Activated naive CD4-positive, alpha-beta T cell treated with anti-CD3 and anti-CD28 coated beads, Interleukin-2, amount 10 ng/mL, durations not matched to agents 7 days and 5 days (primary cell): Measurements from ENCODE around the gene HMGN3.
"Not testable (repeated sequence)": the region's sequence is repeated elsewhere in the genome, so short reads cannot be mapped to it uniquely, and the experiment has no call there.

Source experiments
- CTCF ChIA-PET: fragments of 350-600 bp; sonication (Branson Sonifier 250); formaldehyde crosslinking; loops from one replicate; lab custom pipeline; 2021; ENCODE audit warnings: antibody characterized with exemption; lab: Charles Lee
- DNase-seq: peaks from one replicate; pipeline ENCODE4 v3.0.0-alpha.2; 2020
- H3K27ac Mint-ChIP-seq: one replicate; pipeline ENCODE4 v1.8.0; 2021; ENCODE audit warnings: mild to moderate bottlenecking, moderate library complexity, mixed read lengths
- H3K27me3 Mint-ChIP-seq: one replicate; pipeline ENCODE4 v1.8.0; 2021; ENCODE audit warnings: mild to moderate bottlenecking, mixed read lengths
- H3K36me3 Mint-ChIP-seq: one replicate; pipeline ENCODE4 v1.8.0; 2021; ENCODE audit warnings: mixed read lengths
- H3K4me1 Mint-ChIP-seq: one replicate; pipeline ENCODE4 v1.8.0; 2021; ENCODE audit warnings: mixed read lengths
- H3K4me3 Mint-ChIP-seq: one replicate; pipeline ENCODE4 v1.8.0; 2021; ENCODE audit warnings: mild to moderate bottlenecking, moderate library complexity, mixed read lengths
- H3K9me3 Mint-ChIP-seq: one replicate; pipeline ENCODE4 v1.8.0; 2021; ENCODE audit warnings: mixed read lengths

HMGN3 gene

DNA sequence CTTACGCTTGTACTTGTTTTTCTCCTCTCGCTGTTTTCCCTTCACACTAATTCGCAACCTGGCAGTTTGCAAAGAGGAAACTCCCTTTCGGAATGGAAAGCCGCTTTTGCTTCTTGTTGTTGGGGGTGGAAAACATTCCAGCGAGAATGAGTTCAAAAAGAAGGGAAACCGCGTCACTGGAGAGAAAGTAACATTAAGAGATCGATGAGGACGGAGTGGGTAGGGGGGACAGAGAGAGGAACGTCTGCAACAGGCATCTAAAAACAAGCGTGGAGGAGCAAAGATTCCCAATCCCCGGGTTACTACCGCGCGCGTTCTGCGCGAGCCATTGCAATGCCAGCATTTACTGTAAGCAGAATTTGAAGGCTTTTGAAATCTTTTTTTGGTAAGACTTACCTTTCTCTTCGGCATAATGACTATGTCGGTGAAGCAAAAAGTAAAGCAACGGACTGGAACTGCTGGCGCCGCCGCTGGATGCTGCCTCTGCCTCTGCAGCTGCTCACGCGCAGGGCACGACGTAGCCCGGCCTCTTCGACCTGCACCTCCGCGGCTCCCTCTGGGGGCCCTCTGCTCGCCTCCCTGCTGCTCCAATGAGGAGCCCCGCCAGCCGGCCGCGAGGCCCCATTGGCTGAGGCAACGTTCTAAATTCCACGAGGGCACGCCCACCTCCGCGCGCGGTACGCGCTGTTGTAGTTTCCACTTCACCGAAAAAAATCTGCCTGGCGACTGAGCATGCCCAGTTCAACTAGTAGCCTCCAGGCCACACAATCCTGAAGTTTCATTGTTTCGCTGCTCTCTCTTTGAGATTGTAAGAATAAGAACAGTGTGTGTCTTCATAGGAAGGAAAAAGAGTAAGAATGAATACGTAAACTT lies at the start of gene HMGN3:
TSS of gene HMGN3 (minus strand) at position 533 of the 873 bp plus-strand sequence.
- DNase-seq: peak; percentile 95
- peak within 1 kb of the TSS; percentile 96 for H3K27ac Mint-ChIP-seq
- H3K4me1 Mint-ChIP-seq: peaks cover 36% of the 10 kb centered on the region
- no peaks in the 10 kb centered on the region for H3K9me3 Mint-ChIP-seq
- H3K4me3 Mint-ChIP-seq: peak within 1 kb of the TSS; percentile 99
- CTCF ChIA-PET: no interaction called here
- no peaks in the 10 kb centered on the region for H3K27me3 Mint-ChIP-seq
- no peaks in the 10 kb centered on the region for H3K36me3 Mint-ChIP-seq

DNA sequence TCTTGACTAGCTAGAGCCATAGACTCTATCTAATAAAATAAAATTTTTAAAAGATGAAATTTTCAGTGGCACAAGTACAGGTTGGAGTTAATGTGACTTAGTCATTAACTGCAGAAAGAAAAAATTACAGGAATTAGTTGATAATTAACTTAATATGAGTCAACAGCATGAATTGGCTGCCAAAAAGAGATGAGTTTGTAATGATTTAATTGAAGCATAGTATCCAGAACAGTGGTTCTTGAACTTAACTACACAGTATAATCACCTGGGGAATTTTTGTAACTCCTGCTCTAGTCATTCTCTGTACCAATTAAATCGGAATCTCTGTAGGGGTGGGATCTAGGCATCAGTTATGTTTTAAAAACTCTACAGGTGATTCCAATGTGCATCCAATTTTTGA lies 46.3 kb upstream of the HMGN3 start:
- DNase-seq: no peak
- peaks cover 4% of the 10 kb centered on the region for H3K27me3 Mint-ChIP-seq
- peaks cover 3% of the 10 kb centered on the region for H3K9me3 Mint-ChIP-seq
- H3K4me1 Mint-ChIP-seq: no peaks in the 10 kb centered on the region
- H3K27ac Mint-ChIP-seq: no peak overlapping the region
- CTCF ChIA-PET: no interaction called here
- no peak overlapping the region for H3K4me3 Mint-ChIP-seq
- H3K36me3 Mint-ChIP-seq: no peaks in the 10 kb centered on the region

DNA sequence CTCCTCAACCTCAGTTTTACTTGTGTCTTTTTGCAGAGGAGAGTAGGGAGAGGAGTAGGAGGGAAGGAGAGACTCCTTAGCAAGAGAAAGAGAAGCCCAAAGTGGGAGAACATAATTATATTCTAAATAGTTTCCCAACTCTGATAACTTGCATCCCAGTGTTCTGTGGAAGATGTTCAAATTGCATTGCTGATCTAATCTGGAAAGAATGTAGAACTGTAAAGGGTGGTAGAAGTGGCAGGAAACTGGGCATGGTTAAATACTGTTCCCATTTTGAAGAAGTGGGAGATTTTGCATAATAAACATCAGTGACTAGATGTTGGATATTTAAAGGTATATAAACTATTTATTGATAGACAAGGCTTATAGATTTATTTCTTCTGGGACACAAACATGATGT lies 42.6 kb upstream of the HMGN3 start:
- Mint-ChIP-seq H3K4me1 (no peaks in the 10 kb centered on the region), H3K27me3 (peaks cover 4% of the 10 kb centered on the region), H3K9me3 (peaks cover 3% of the 10 kb centered on the region), H3K4me3 (no peak overlapping the region), H3K27ac (no peak overlapping the region), H3K36me3 (no peaks in the 10 kb centered on the region)
- DNase-seq: no peak
- CTCF ChIA-PET: interaction anchor here (0.6 kb wide), 1 partner anchor 1625 kb away, joined by 3 read pairs; no protein-coding TSS in a partner anchor

DNA sequence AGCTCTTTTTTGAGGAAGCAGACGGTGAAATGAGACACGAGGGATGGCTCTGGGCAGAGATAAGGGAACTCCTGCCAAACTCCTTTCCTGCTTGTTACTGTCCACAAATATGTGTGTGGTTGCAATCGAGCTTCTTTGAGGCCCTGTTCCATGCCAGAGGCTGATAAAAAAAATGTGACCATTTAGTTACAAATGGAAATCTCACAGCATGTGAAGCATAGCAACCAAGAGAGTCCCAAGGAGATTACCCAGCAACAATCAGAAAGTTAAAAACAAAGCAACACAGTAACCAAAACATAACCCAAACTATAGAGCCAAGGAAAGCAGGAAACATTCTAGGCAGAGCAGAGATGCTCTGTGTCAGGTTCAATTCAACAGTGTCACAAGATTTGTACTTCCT lies 35.4 kb upstream of the HMGN3 start:
- Mint-ChIP-seq H3K9me3 (no peaks in the 10 kb centered on the region), H3K27me3 (peaks cover 4% of the 10 kb centered on the region), H3K4me1 (no peaks in the 10 kb centered on the region), H3K36me3 (no peaks in the 10 kb centered on the region), H3K4me3 (no peak overlapping the region), H3K27ac (no peak overlapping the region)
- DNase-seq: no peak
- CTCF ChIA-PET: no interaction called here

DNA sequence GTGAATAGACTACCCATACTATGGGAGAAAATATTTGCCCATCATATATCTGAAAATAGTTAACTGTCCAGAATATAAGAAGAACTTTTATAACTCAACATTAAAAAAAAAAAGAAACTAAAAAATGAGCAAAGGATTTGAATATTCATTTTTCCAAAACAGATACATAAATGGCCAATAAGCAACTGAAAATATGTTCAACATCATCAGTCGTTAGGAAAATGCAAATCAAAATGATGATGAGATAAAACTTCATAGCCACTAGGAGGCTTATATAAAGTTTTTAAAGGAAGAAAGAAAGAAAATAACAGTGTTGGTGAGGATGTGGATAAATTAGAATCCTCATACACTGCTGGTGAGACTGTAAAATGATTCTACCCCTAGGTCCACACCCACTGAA lies 32.6 kb upstream of the HMGN3 start:
- Mint-ChIP-seq H3K4me3 (no peak overlapping the region), H3K27me3 (peaks cover 4% of the 10 kb centered on the region), H3K4me1 (no peaks in the 10 kb centered on the region), H3K36me3 (no peaks in the 10 kb centered on the region), H3K27ac (no peak overlapping the region), H3K9me3 (no peaks in the 10 kb centered on the region)
- DNase-seq: no peak
- CTCF ChIA-PET: no interaction called here

DNA sequence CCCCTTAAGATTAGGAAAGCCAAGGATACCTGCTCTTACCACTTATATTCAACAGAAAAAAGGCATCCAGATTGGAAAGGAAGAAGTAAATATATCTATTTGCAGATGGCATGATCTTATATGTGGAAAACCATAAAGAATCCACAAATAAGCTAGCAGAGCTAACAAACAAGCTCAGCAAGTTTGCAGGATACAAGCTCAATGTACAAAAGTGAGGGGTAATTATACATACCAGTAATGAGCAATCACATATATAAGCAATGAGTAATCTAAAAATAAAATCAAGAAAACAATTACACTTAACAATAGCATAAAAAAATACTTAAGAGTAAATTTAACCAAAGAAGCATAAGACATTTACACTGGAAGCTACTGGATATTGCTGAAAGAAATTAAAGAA lies 31.6 kb upstream of the HMGN3 start:
- no peaks in the 10 kb centered on the region for H3K36me3 Mint-ChIP-seq
- H3K27ac Mint-ChIP-seq: no peak overlapping the region
- peaks cover 4% of the 10 kb centered on the region for H3K27me3 Mint-ChIP-seq
- no peak overlapping the region for H3K4me3 Mint-ChIP-seq
- no peak for DNase-seq
- no peaks in the 10 kb centered on the region for H3K4me1 Mint-ChIP-seq
- CTCF ChIA-PET: no interaction called here
- no peaks in the 10 kb centered on the region for H3K9me3 Mint-ChIP-seq

DNA sequence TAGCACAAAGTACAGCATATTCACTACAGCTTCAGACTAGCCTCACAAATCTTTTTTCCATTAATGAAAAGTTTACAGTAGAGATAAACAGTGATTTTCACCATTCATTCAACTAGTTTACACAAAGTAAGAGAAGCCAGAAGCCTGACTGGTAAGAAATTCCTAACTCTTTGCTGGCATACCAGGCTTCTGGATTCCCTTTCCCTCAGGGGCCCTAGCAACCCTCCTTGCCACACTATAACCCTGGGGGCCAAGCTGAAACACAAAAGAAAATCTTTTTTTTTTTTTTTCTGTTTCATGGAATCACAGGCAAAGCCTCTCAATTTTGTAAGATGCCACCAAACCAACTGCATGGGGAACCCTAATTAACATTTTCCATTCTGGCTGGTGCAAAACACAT lies 28.9 kb upstream of the HMGN3 start:
- CTCF ChIA-PET: interaction anchor here (0.6 kb wide), 1 partner anchor 1317 kb away, joined by 3 read pairs; no protein-coding TSS in a partner anchor
- Mint-ChIP-seq H3K27me3 (no peaks in the 10 kb centered on the region), H3K36me3 (no peaks in the 10 kb centered on the region)

DNA sequence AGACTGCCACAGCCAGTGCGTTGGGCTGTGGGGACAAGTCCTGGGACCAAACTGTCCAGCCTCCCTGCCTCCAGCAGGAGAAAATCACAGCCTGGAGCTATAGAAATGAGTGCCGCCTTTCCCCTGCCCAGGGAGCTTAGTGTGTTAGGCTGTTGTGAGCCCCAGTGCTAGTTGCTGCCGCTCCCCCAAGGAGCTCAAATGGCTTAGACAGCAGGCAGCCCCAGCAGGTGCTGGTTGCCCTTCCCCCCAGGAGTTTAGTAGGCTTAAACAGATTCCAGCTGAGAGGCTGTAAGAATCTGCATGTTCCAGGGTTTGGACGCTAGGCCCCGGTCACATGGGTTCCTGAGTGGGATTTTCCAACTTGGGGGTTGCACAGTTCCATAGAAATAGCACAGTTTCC lies 27.2 kb upstream of the HMGN3 start:
- CTCF ChIA-PET: no interaction called here

More for the DNA sequence above, 28.9 kb upstream of the HMGN3 start:
- no peaks in the 10 kb centered on the region for H3K4me1 Mint-ChIP-seq
- no peak for DNase-seq
- no peak overlapping the region for H3K27ac Mint-ChIP-seq
- no peaks in the 10 kb centered on the region for H3K9me3 Mint-ChIP-seq
- no peak overlapping the region for H3K4me3 Mint-ChIP-seq

DNA sequence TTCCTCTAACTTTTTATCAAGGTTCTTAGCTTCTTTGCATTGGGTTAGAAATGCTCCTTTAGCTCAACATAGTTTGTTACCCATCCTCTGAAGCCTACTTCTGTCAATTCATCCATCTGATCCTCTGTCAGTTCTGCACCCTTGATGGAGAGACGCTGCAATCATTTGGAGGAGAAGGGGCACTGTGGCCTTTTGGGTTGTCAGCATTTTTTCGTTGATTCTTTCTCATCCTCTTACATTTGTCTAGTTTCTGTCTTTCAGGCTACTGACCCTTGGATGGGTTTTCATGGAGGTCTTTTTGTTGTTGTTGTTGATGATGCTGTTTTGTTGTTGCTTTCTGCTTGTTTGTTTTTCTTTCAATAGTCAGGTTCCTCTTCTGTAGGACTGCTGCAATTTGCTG lies 26.3 kb upstream of the HMGN3 start:
- CTCF ChIA-PET: no interaction called here
- Mint-ChIP-seq H3K27ac (no peak overlapping the region), H3K4me1 (no peaks in the 10 kb centered on the region), H3K27me3 (no peaks in the 10 kb centered on the region), H3K36me3 (no peaks in the 10 kb centered on the region), H3K4me3 (no peak overlapping the region), H3K9me3 (no peaks in the 10 kb centered on the region)
- DNase-seq: no peak

More for the DNA sequence above, 27.2 kb upstream of the HMGN3 start:
- Mint-ChIP-seq H3K4me1 (no peaks in the 10 kb centered on the region), H3K4me3 (no peak overlapping the region), H3K9me3 (no peaks in the 10 kb centered on the region), H3K36me3 (no peaks in the 10 kb centered on the region), H3K27me3 (no peaks in the 10 kb centered on the region), H3K27ac (no peak overlapping the region)
- no peak for DNase-seq

DNA sequence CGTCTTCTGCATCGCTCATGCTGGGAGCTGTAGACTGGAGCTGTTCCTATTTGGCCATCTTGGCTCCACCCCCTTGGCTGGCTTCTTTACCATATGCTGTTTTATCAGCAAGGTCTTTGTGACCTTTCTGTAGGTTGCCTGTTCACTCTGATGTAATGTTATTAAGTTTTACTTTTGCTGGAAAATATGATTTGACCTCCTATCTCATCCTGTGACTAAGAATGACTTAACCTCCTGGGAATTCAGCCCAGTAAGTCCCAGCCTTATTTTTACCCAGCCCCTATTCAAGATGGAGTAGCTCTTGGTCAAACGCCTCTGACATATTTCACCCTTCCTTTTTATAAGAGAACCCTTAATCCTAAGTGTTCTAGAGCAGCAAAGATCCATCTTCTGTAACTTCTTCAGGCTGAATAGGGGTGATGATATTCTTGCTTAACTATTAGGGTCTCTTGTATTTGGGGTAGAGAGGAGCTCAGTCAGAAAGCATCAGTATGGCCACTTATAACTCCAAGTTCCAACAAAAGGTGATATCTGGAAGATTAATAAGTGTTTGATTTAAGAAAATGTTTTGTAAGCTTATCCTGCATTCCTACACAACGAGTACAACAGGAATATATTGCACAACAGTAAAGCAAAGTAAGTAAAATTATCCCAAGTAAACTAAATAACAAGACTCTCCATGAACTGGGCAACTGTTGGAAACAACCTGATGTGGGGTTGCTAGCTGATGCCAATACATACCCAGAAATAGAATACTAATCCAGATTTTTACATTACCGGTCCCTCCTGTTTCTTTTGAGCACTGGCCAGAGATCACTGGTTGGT lies 23.1 kb upstream of the HMGN3 start:
- no peak overlapping the region for H3K4me3 Mint-ChIP-seq
- no peaks in the 10 kb centered on the region for H3K27me3 Mint-ChIP-seq
- no peak overlapping the region for H3K27ac Mint-ChIP-seq
- no peak for DNase-seq
- no peaks in the 10 kb centered on the region for H3K36me3 Mint-ChIP-seq
- no peaks in the 10 kb centered on the region for H3K4me1 Mint-ChIP-seq
- no peaks in the 10 kb centered on the region for H3K9me3 Mint-ChIP-seq
- CTCF ChIA-PET: no interaction called here

DNA sequence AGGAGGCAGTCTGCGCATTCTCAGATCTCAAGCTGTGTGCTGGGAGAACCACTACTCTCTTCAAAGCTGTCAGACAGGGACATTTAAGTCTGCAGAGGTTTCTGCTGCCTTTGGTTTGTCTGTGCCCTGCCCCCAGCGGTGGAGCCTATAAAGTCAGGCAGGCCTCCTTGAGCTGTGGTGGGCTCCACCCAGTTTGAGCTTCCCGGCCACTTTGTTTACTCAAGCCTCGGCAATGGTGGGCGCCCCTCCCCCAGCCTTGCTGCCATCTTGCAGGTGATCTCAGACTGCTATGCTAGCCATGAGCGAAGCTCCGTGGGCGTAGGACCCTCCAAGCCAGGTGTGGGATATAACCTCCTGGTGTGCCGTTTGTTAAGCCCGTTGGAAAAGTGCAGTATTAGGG lies 22.3 kb upstream of the HMGN3 start:
- H3K9me3 Mint-ChIP-seq, DNase-seq, H3K4me1 Mint-ChIP-seq, H3K27me3 Mint-ChIP-seq, H3K27ac Mint-ChIP-seq, H3K36me3 Mint-ChIP-seq, H3K4me3 Mint-ChIP-seq, CTCF ChIA-PET: not testable (repeated sequence)

DNA sequence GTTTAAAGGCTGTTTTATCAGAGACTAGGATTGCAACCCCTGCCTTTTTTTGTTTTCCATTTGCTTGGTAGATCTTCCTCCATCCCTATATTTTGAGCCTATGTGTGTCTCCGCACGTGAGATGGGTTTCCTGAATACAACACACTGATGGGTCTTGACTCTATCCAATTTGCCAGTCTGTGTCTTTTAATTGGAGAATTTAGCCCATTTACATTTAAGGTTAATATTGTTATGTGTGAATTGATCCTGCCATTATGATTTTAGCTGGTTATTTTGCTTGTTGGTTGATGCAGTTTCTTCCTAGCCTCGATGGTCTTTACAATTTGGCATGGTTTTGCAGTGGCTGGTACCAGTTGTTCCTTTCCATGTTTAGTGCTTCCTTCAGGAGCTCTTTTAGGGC lies 20.6 kb upstream of the HMGN3 start:
- H3K36me3 Mint-ChIP-seq, DNase-seq, CTCF ChIA-PET, H3K9me3 Mint-ChIP-seq, H3K27me3 Mint-ChIP-seq, H3K4me1 Mint-ChIP-seq, H3K4me3 Mint-ChIP-seq: not testable (repeated sequence)
- peak overlapping the region; percentile 37 for H3K27ac Mint-ChIP-seq

DNA sequence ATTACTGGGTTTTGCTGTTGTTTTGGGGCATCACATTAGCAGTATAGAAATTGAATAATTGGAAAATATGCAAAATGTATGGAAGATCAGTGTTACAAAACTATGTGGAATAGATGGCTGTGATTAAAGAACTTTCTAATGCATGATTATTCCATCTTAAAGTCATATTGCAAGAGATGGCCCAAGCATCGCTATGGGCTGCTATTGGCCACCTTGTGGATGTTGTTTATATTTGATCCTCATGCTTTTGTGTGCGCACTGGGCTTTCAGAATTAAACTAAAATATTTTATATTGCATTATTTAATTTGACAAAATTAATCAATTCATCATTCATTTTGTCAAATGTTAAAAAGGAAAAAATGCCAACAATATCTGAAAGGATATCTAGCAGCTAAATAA lies 16.1 kb upstream of the HMGN3 start:
- Mint-ChIP-seq H3K27ac (no peak overlapping the region), H3K4me1 (no peaks in the 10 kb centered on the region), H3K4me3 (no peak overlapping the region), H3K27me3 (no peaks in the 10 kb centered on the region), H3K9me3 (no peaks in the 10 kb centered on the region), H3K36me3 (no peaks in the 10 kb centered on the region)
- DNase-seq: no peak
- CTCF ChIA-PET: interaction anchor here (0.7 kb wide), 1 partner anchor 12 kb away, joined by 4 read pairs; no protein-coding TSS in a partner anchor

DNA sequence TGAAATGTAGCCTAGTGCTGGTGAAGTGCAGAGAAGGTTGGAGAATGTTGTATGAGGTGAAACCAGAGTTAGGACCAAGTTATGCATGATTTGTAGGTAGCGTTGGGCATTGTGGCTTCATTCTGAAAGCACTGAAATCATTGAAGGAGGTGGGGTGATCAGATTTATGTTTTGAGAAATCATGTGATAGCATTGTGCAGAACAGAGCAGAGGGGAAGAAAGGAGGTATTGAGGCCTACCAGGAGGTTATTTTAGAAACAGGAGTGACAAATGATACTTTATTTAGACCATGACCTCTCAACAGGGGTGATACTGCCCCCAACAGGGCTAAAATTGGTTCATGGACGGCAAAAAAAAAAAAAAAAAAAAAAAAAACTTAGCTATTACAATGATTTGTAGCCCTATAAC lies 15.6 kb upstream of the HMGN3 start:
- DNase-seq: peak; percentile 33
- H3K4me3 Mint-ChIP-seq: no peak overlapping the region
- H3K9me3 Mint-ChIP-seq: no peaks in the 10 kb centered on the region
- H3K4me1 Mint-ChIP-seq: no peaks in the 10 kb centered on the region
- H3K27ac Mint-ChIP-seq: no peak overlapping the region
- H3K27me3 Mint-ChIP-seq: no peaks in the 10 kb centered on the region
- H3K36me3 Mint-ChIP-seq: no peaks in the 10 kb centered on the region
- CTCF ChIA-PET: interaction anchor here (0.7 kb wide), 1 partner anchor 12 kb away, joined by 4 read pairs; no protein-coding TSS in a partner anchor
